ENCODE measurements around the gene FRMD6.

GRCh38 chr14:51725061-51725460, 73.4 kb downstream of the FRMD6 start:
- no peak for TF ChIP-seq POLR2A (IDR thresholded peaks at IDR 0.05)
- no peak for TF ChIP-seq CTCF (IDR thresholded peaks at IDR 0.05)

Measured in uterus (tissue), 2 donors.